MG63 (cell line): Measurements from ENCODE around the gene NR4A3. TPM values are rescaled to one million over a fixed set of nuclear protein-coding genes. Genes with fewer than 3 reads are reported as not detected.
A peak's percentile ranks its signal among the peaks of the same experiment; 100 is the strongest.

ENCODE experiments used
- DNase-seq: peaks from one replicate; pipeline ENCODE4 v3.0.0-alpha.2; 2020
- H3K27me3 ChIP-seq: fragments of 250-450 bp; sonication (Bioruptor Pico); 2 replicates; pipeline ENCODE4 v1.5.1; 2020; ENCODE audit warnings: mild to moderate bottlenecking, moderate library complexity
- H3K36me3 ChIP-seq: fragments of 250-450 bp; sonication (Bioruptor Pico); 2 replicates; pipeline ENCODE4 v1.5.1; 2020; ENCODE audit warnings: mild to moderate bottlenecking, moderate library complexity
- H3K4me3 ChIP-seq: fragments of 250-450 bp; sonication (Bioruptor Pico); 2 replicates; pipeline ENCODE4 v1.5.1; 2020; ENCODE audit warnings: mild to moderate bottlenecking, moderate library complexity
- H3K9me3 ChIP-seq: fragments of 250-450 bp; sonication (Bioruptor Pico); 2 replicates; pipeline ENCODE4 v1.5.1; 2020; ENCODE audit warnings: mild to moderate bottlenecking, moderate library complexity
- total RNA-seq: library from RNA; depleted of rRNA; stranded (reverse); fragments of >200 nt; shearing (Covaris generic); gene quantifications from 2 replicates; pipeline ENCODE4 v1.2.3, GENCODE V29; 2014; ENCODE audit warnings: low replicate concordance

The NR4A3 gene
- total RNA-seq, 1 experiment from 2014 or later, result not detected

DNA sequence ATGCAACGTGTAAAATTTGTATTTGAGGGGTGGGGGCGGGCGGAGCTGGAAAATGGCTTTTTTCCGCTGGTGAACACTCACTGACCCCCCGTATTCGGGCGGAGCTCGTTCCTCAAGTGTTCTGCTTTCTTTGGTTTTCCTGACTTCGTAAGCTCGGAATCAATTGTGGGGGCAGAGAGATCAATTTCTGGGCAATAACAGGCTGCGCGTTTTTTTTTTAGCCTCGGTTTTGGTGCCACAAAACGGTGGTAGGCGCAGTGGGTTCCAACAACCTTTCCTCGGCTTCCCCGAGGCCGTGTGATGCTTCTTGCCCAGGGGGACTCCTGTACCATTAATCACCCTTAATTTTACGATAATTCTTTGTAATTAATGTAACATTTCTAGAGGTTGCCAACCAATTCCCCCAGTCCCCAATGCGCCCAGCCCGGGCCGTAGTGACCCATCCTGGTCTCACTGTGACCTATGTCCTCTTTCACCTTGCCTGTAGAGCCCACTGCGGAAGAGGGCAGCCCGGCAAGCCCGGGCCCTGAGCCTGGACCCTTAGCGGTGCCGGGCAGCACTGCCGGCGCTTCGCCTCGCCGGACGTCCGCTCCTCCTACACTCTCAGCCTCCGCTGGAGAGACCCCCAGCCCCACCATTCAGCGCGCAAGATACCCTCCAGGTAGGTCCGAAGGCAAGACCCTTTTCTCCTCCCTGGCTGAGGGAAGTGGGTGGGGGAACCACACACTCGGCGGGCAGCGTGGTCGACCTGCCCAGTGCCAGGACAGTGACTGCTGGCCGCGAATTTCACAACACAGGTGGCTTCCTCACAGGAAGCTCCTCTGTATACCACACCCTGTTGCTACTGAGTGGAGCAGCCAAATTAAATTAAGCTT, 3.7 kb downstream of the NR4A3 start:
- no peak overlapping the region for H3K4me3 ChIP-seq
- no peak for DNase-seq
- no peaks in the 10 kb centered on the region for H3K36me3 ChIP-seq

DNA sequence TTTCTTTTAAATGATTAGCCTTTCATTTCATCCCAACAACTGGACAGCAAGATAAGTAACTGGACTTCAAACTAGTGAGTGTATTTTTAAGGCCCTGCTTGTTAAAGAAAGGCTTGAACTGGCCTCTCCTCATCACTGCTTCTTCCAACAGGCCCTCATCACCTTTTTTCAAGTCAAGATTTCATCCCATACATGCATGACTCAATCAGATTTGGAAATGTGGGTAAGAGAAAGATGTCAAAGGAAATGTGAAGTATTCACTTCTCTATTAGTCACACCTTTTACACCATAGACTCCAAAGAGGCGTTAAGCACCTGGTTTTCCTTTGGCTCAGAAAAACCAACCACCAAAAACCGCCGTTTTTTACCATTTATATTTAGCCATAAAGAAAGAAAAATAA, 4.9 kb downstream of the NR4A3 start:
- DNase-seq, result no peak

More for the DNA sequence above, 3.7 kb downstream of the NR4A3 start:
- H3K9me3 ChIP-seq, result no peaks in the 10 kb centered on the region
- H3K27me3 ChIP-seq, result peaks cover 6% of the 10 kb centered on the region

DNA sequence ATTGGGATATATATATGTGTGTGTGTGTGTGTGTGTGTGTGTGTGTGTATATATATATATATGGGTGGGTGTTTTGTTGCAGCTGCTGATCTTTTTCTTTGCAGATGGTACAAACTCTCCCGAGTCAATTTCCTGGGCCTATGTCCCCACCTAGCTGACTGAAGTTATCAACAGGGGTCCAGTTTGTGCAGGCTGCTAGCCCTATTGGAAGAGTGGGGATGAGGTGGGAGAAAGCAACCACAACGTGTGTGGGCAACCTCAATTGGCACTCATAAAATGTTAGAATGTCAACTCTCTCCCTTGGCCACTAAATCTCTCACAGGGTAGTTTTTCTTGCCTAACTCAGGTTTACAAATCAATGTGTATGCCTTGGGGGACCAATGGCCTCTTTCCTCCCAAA, 5.6 kb downstream of the NR4A3 start:
- Histone ChIP-seq H3K36me3 (no peaks in the 10 kb centered on the region), H3K9me3 (no peaks in the 10 kb centered on the region), H3K27me3 (peaks cover 13% of the 10 kb centered on the region), H3K4me3 (no peak overlapping the region)
- no peak for DNase-seq

More for the DNA sequence above, 4.9 kb downstream of the NR4A3 start:
- Histone ChIP-seq H3K9me3 (no peaks in the 10 kb centered on the region), H3K36me3 (no peaks in the 10 kb centered on the region), H3K4me3 (no peak overlapping the region), H3K27me3 (peaks cover 13% of the 10 kb centered on the region)

DNA sequence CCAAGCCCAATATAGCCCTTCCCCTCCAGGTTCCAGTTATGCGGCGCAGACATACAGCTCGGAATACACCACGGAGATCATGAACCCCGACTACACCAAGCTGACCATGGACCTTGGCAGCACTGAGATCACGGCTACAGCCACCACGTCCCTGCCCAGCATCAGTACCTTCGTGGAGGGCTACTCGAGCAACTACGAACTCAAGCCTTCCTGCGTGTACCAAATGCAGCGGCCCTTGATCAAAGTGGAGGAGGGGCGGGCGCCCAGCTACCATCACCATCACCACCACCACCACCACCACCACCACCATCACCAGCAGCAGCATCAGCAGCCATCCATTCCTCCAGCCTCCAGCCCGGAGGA, 6.3 kb downstream of the NR4A3 start:
- Histone ChIP-seq H3K9me3 (no peaks in the 10 kb centered on the region), H3K27me3 (peaks cover 14% of the 10 kb centered on the region), H3K4me3 (no peak overlapping the region), H3K36me3 (no peaks in the 10 kb centered on the region)
- no peak for DNase-seq

DNA sequence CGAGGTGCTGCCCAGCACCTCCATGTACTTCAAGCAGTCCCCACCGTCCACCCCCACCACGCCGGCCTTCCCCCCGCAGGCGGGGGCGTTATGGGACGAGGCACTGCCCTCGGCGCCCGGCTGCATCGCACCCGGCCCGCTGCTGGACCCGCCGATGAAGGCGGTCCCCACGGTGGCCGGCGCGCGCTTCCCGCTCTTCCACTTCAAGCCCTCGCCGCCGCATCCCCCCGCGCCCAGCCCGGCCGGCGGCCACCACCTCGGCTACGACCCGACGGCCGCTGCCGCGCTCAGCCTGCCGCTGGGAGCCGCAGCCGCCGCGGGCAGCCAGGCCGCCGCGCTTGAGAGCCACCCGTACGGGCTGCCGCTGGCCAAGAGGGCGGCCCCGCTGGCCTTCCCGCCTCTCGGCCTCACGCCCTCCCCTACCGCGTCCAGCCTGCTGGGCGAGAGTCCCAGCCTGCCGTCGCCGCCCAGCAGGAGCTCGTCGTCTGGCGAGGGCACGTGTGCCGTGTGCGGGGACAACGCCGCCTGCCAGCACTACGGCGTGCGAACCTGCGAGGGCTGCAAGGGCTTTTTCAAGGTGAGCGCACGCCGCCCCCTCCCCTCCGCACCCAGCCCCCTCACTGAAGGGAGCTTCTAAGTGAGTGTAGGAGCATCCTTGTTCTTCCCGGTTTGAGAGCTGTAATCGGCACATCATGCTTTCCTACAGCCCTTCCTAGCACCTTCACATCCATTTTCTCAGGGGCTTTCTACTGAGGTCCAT, 6.9 kb downstream of the NR4A3 start:
- peaks cover 14% of the 10 kb centered on the region for H3K27me3 ChIP-seq
- DNase-seq, result peak; percentile 30
- no peaks in the 10 kb centered on the region for H3K9me3 ChIP-seq
- H3K36me3 ChIP-seq, result no peaks in the 10 kb centered on the region
- no peak overlapping the region for H3K4me3 ChIP-seq

DNA sequence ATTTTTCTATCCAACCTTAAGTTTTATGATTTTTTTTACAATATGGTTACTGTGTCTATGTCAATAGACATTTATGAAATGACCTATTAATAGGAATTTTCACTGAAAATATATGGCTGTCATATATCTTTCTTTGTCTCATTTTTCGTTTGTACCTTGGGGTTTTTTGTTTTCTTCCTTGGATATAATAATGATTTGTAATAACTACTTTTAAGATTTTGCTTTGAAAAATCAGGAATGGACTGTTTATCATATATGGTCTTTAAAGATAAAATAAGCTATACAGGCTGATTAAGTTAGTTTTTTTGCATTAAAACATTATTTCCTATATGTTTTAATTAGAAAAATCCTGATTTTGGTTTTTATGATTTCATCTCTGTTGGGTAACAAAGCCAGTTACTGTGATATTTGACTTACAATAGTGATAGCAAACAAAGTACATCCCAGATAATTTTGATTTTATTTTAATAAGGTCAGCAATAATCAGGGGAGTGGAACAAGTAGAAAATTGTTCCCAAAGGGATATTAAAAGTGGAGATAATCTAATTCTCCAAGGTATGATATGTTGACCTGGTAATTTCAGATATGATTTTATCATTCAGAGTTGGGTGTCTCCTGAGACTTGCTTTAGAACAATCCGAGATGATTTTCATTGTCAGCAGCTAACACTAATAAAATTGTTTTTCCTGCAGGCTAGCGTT, 10.3 kb downstream of the NR4A3 start:
- H3K27me3 ChIP-seq, result peaks cover 10% of the 10 kb centered on the region
- no peaks in the 10 kb centered on the region for H3K9me3 ChIP-seq
- H3K4me3 ChIP-seq, result no peak overlapping the region
- no peaks in the 10 kb centered on the region for H3K36me3 ChIP-seq
- DNase-seq, result no peak

DNA sequence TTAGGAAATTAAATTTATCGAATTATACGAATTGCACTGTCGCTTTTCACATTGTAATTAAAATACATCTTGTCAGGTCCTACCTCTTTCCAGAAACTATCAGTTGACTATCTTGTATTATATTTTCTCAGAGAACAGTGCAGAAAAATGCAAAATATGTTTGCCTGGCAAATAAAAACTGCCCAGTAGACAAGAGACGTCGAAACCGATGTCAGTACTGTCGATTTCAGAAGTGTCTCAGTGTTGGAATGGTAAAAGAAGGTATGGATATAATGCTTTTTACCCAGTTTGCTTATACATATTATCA, 10.8 kb downstream of the NR4A3 start:
- Histone ChIP-seq H3K4me3 (no peak overlapping the region), H3K27me3 (peaks cover 10% of the 10 kb centered on the region), H3K9me3 (no peaks in the 10 kb centered on the region), H3K36me3 (no peaks in the 10 kb centered on the region)
- DNase-seq, result no peak

DNA sequence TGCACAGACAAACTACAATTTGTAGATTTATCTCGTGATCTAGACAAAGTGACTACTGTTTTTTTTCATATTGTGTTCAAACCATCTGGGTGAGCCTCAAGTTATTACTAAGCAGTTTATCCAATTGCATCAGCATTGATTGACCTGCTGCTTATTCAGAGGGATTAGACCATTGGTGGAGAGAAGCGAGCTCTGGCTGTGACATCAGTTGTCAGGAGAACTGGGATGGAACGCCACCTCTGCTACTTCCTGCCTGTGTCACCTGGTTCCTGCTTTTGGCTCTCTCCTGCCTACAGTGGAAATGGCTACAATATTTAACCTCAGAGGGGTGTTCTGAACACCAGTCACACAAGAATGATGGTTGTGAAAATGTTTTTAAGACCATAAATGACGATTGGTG, 12.1 kb downstream of the NR4A3 start:
- DNase-seq, result no peak
- H3K4me3 ChIP-seq, result no peak overlapping the region
- peaks cover 10% of the 10 kb centered on the region for H3K27me3 ChIP-seq

DNA sequence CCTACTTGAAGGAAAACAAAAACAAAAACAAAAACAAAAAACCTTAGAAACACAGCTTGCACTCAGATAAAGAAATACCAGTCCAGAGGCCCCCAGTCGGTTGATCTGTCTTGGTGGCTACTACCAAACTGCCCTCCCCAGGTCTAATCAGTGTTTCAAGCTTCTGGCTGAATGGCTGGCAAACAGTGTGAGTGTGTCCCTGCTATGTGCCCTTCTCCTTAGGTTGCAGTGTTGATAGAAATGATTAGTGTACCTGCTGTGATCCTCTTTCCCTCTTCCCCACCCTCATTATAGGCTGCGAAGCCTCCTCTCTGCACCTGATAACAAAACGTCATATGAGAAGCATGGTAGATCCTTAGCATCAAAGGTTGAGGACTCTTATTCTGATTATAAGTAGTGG, 12.8 kb downstream of the NR4A3 start:
- Histone ChIP-seq H3K9me3 (no peaks in the 10 kb centered on the region), H3K36me3 (no peaks in the 10 kb centered on the region), H3K4me3 (no peak overlapping the region), H3K27me3 (peaks cover 10% of the 10 kb centered on the region)
- no peak for DNase-seq

More for the DNA sequence above, 12.1 kb downstream of the NR4A3 start:
- H3K9me3 ChIP-seq, result no peaks in the 10 kb centered on the region
- no peaks in the 10 kb centered on the region for H3K36me3 ChIP-seq

DNA sequence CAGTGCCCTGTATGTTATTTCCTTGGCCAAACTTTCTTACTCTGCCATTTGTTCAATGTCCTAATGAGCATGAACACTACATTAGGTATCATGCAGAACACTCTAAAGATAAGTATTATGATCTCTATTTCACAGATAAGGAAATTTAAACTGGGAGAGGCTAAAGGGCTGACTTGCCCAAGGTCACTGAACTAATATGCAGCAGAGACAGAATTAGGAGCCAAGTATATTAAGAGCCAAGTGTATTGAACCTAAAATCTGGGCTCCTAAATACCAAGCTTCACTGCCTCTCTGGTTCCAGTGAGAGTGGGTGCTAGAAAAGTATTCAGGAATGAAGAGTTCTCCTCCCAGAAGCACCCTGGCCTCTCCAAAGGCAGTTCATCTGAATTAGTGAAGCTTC, 13.5 kb downstream of the NR4A3 start:
- no peak for DNase-seq
- no peaks in the 10 kb centered on the region for H3K9me3 ChIP-seq
- peaks cover 10% of the 10 kb centered on the region for H3K27me3 ChIP-seq
- H3K36me3 ChIP-seq, result no peaks in the 10 kb centered on the region
- H3K4me3 ChIP-seq, result no peak overlapping the region

DNA sequence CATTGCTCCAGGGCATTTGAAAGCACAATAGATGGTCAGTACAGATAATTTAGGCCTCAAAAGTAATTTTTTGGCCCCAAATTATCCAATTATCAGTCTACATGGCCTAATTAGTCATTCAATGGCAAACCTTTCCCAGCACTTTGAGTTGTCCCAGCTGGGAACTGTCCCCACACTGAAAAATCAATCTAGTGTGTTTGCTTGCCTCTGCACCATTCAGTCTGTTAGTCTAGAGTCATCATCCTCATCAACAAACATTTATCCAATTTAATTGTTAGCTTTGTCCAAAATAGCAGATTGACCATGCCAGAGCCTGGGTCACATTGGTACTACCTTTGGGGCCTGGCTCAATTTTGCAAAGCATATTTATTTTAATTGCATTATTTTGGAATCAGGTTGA, 13.9 kb downstream of the NR4A3 start:
- Histone ChIP-seq H3K9me3 (no peaks in the 10 kb centered on the region), H3K27me3 (peaks cover 10% of the 10 kb centered on the region), H3K4me3 (no peak overlapping the region), H3K36me3 (no peaks in the 10 kb centered on the region)
- DNase-seq, result no peak

DNA sequence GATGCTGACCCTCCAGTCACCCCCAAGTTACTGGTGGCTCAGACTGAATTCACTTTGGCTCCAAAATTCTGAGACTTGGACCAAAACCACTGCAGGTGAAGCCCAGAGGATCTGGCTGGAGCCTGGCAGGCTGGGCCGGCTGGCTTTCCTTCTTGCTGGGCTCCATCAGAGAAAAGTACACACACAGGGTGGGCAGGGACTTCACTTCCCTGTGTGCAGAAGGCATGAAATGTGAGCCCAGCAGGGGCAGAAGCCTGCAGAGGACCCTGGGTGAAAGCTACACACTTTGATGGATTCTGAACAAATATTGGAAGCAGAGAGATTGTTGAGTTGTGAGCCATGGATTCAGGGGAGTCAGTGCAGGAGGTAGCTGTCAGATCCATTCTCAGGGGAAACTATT, 18.4 kb downstream of the NR4A3 start:
- Histone ChIP-seq H3K27me3 (no peaks in the 10 kb centered on the region), H3K36me3 (no peaks in the 10 kb centered on the region), H3K4me3 (no peak overlapping the region), H3K9me3 (no peaks in the 10 kb centered on the region)
- DNase-seq, result no peak

DNA sequence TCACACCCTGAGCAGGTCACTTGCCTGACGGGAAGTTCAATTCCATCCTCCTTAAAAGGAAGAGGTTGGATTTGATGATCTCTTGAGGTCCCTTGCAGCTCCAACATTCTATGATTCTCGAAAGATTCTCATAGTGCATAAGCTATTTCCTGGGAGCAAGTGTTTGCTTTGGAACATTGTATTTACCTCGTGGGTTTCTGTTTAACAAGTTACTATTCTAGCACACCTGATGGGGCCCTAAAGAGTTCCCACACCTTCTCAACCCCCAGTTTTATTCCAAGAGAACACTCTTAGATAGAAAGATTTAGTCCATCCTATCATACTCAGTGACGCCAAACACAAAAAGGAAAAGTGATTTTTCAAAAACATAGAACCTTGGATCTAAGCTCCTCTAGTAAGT, 23.4 kb downstream of the NR4A3 start:
- Histone ChIP-seq H3K4me3 (no peak overlapping the region), H3K9me3 (no peaks in the 10 kb centered on the region), H3K36me3 (no peaks in the 10 kb centered on the region), H3K27me3 (no peaks in the 10 kb centered on the region)
- DNase-seq, result no peak

DNA sequence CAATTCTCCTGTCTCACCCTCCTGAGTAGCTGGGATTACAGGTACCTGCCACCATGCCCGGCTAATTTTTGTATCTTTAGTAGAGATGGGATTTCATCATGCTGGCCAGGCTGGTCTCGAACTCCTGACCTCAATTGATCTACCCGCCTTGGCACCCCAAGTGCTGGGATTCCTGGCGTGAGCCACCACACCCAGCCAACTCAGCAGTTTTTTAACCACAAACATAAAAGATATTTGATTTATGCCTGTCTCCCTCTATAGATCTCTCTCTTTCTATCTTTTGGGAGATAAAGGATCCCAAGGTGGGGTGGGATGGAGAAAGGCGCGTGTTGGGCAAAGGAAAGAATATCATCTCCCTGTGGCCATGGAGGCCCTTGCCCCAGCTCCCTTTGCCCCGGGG, 26.8 kb downstream of the NR4A3 start:
- H3K27me3 ChIP-seq, result no peaks in the 10 kb centered on the region
- no peak overlapping the region for H3K4me3 ChIP-seq
- H3K36me3 ChIP-seq, result no peaks in the 10 kb centered on the region
- DNase-seq, result no peak
- no peaks in the 10 kb centered on the region for H3K9me3 ChIP-seq

DNA sequence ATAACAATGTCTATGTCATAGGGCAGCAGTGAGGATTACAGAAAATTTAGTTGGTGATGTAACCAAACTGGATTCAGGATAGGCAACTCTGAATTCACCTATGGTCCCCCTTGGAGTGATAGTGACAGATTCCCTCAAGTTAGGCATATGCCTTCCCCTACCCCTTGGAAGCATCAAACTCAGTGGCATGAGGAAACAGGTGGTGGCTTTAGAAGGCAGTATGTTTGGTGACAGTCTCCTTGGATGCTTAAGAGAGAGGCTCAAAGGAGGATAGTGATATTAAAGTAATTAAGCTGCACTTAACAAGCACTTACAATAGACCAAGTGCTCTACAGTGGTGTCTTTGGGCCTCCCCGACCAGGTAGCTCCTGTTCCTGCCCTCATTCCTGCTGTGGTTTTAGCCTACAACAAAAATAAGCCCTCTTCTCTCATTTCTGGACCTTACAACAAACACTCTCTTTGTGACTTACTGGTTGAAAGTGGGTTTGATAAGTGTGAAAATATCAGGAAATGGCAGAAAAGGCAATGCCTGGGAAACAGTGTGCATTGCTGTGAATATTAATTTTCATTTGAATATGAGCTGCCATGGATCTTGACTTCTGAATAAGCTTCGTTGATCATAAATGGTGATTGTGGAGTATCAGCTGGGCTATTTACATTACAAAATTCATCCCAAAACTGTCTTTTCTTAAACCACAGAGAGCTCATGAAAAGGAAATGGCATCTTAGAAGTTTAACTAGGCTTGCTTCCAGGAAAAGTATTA, 29.2 kb downstream of the NR4A3 start:
- Histone ChIP-seq H3K9me3 (no peaks in the 10 kb centered on the region), H3K36me3 (no peaks in the 10 kb centered on the region), H3K4me3 (no peak overlapping the region), H3K27me3 (no peaks in the 10 kb centered on the region)
- DNase-seq, result no peak

DNA sequence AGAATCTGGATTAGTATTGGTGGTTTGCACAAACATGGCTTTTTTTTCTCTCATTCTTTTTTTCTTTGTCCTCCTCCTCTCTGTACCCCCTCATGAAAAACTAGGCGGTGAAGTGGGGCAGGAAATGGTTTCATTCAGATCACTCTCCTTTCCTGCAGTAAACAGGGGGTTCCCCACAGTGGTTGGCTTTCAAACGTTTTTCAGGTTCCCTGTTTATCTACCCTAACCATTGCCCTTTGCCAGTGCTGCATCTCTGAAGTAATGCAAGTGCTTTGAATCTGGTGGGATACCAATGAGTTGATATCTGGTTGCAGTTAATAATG, 29.8 kb downstream of the NR4A3 start:
- Histone ChIP-seq H3K27me3 (no peaks in the 10 kb centered on the region), H3K4me3 (no peak overlapping the region), H3K36me3 (no peaks in the 10 kb centered on the region), H3K9me3 (no peaks in the 10 kb centered on the region)
- DNase-seq, result no peak

DNA sequence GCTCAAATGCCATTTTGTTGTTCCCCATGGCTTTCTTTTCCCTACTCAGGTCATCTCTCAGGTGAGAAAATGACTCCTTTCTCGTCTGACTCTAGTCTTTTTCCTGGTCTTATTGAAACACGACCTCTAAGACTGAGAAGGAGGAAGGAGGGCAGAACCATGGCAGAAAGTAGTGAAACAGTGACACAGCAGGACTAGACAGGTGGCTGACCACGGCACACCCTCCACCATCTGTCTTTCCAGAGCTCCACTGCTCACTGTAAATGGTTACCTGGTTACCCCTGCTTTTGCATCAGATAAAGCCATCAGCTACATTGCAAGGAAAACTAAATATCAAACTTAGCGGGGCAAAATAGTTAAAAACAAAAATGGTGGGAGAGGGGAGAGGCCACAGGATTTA, 30.9 kb downstream of the NR4A3 start:
- Histone ChIP-seq H3K27me3 (no peaks in the 10 kb centered on the region), H3K4me3 (no peak overlapping the region), H3K36me3 (no peaks in the 10 kb centered on the region), H3K9me3 (no peaks in the 10 kb centered on the region)
- no peak for DNase-seq
